Activated CD8-positive, alpha-beta T cell treated with anti-CD3 and anti-CD28 coated beads for 36 hours (primary cell): ENCODE data around the gene PLAAT4. TPM values are rescaled to one million over a fixed set of nuclear protein-coding genes. Genes with fewer than 3 reads are reported as not detected.

Experiments
- ATAC-seq: fragments of 200-7000 bp; cut with Tn5 transposase; one replicate; pipeline ENCODE4 v1.10.0; 2021; ENCODE audit warnings: mild to moderate bottlenecking, moderate library complexity
- CTCF ChIA-PET: fragments of 350-600 bp; sonication (Branson Sonifier 250); formaldehyde crosslinking; loops from one replicate; lab custom pipeline; 2021; ENCODE audit warnings: antibody characterized with exemption; lab: Charles Lee
- POLR2A ChIA-PET: fragments of 350-600 bp; sonication (Branson Sonifier 250); formaldehyde crosslinking; loops from one replicate; lab custom pipeline; 2021; ENCODE audit warnings: antibody characterized with exemption; lab: Charles Lee
- DNase-seq: peaks from one replicate; pipeline ENCODE4 v3.0.0-alpha.2; 2020
- H3K27ac Mint-ChIP-seq: one replicate; pipeline ENCODE4 v1.8.0; 2021; ENCODE audit warnings: mild to moderate bottlenecking, mixed read lengths
- H3K27me3 Mint-ChIP-seq: one replicate; pipeline ENCODE4 v1.8.0; 2021; ENCODE audit warnings: mixed read lengths
- H3K36me3 Mint-ChIP-seq: one replicate; pipeline ENCODE4 v1.8.0; 2021; ENCODE audit warnings: low read depth, mixed read lengths
- H3K4me1 Mint-ChIP-seq: one replicate; pipeline ENCODE4 v1.8.0; 2021; ENCODE audit warnings: low read depth, mixed read lengths
- H3K4me3 Mint-ChIP-seq: one replicate; pipeline ENCODE4 v1.8.0; 2021; ENCODE audit warnings: mild to moderate bottlenecking, moderate library complexity, mixed read lengths
- H3K9me3 Mint-ChIP-seq: one replicate; pipeline ENCODE4 v1.8.0; 2021; ENCODE audit warnings: mixed read lengths
- intact Hi-C: fragments of 100-400 bp; cut with micrococcal nuclease; formaldehyde crosslinking; loops from one replicate; pipeline ENCODE4 v1.10.0; 2022
- total RNA-seq, 2 experiments: library from RNA; stranded (reverse); gene quantifications; one replicate each; pipeline ENCODE4 v1.2.3, GENCODE V29; 2021
- TF ChIP-seq, protein P1 (sequence below): fragments of 200-600 bp; IDR thresholded peaks from one replicate; pipeline ENCODE4 v1.8.0; 2022; ENCODE audit warnings: antibody characterized with exemption, mild to moderate bottlenecking

The PLAAT4 gene
- total RNA-seq, 2 experiments from 2014 or later = 24.1 to 26.2 TPM

DNA sequence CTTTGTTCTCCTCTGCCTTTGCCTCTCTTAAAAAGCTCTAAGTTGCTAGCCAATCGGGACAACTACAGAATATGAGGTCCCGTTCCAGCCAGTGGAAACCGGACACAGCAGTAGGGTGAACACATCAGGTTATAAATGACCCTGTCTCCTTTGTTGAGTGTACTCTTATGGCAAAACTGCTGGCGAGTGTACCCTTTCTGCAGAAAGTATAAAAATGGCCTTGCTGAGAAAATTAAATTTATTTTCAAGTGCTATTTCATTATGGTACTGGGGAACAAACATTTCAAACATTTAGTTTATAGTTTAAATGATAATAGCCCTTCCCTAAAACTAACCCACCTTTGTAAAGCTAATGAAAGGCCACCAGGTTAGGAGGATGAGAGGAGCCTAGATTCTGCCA is 36.7 kb upstream of the PLAAT4 start:
- DNase-seq (no peak), ATAC-seq (no peak)
- H3K27me3 Mint-ChIP-seq = peaks cover 4% of the 10 kb centered on the region
- ChIA-PET CTCF (interaction anchor here (1.0 kb wide), 1 partner anchor 140 kb away, joined by 3 read pairs; no protein-coding TSS in a partner anchor), POLR2A (no interaction called here)
- peaks cover 3% of the 10 kb centered on the region for H3K36me3 Mint-ChIP-seq
- peaks cover 4% of the 10 kb centered on the region for H3K4me1 Mint-ChIP-seq
- H3K4me3 Mint-ChIP-seq = no peak overlapping the region
- TF ChIP-seq, protein P1, sequence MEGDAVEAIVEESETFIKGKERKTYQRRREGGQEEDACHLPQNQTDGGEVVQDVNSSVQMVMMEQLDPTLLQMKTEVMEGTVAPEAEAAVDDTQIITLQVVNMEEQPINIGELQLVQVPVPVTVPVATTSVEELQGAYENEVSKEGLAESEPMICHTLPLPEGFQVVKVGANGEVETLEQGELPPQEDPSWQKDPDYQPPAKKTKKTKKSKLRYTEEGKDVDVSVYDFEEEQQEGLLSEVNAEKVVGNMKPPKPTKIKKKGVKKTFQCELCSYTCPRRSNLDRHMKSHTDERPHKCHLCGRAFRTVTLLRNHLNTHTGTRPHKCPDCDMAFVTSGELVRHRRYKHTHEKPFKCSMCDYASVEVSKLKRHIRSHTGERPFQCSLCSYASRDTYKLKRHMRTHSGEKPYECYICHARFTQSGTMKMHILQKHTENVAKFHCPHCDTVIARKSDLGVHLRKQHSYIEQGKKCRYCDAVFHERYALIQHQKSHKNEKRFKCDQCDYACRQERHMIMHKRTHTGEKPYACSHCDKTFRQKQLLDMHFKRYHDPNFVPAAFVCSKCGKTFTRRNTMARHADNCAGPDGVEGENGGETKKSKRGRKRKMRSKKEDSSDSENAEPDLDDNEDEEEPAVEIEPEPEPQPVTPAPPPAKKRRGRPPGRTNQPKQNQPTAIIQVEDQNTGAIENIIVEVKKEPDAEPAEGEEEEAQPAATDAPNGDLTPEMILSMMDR = no peak
- intact Hi-C loops = no loop called here
- no peak overlapping the region for H3K27ac Mint-ChIP-seq
- peaks cover 23% of the 10 kb centered on the region for H3K9me3 Mint-ChIP-seq

DNA sequence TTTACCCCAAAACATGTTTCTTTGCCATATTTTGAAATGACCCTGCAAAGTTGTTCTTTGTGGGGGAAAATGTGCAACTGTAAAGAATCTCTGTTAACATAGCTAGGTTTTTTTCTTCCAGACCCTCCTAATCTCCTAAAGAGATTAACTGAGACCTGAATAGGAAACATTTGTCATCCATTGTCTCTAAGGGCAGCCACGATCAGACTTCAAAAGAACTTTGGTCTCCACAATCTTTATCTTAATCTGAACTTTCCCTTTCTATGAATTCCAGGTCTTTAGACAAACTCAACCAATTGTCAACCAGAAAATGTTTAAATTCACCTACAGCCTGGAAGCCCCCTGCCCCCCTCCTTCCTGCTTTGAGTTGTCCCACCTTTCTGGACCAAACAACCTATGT is 35.4 kb upstream of the PLAAT4 start:
- ATAC-seq (no peak), DNase-seq (no peak)
- peaks cover 4% of the 10 kb centered on the region for H3K4me1 Mint-ChIP-seq
- intact Hi-C loops = no loop called here
- POLR2A ChIA-PET = no interaction called here
- TF ChIP-seq, protein P1 = no peak
- H3K27ac Mint-ChIP-seq = no peak overlapping the region
- CTCF ChIA-PET = no interaction called here
- peaks cover 2% of the 10 kb centered on the region for H3K27me3 Mint-ChIP-seq
- peaks cover 3% of the 10 kb centered on the region for H3K36me3 Mint-ChIP-seq
- peaks cover 23% of the 10 kb centered on the region for H3K9me3 Mint-ChIP-seq
- H3K4me3 Mint-ChIP-seq = no peak overlapping the region

DNA sequence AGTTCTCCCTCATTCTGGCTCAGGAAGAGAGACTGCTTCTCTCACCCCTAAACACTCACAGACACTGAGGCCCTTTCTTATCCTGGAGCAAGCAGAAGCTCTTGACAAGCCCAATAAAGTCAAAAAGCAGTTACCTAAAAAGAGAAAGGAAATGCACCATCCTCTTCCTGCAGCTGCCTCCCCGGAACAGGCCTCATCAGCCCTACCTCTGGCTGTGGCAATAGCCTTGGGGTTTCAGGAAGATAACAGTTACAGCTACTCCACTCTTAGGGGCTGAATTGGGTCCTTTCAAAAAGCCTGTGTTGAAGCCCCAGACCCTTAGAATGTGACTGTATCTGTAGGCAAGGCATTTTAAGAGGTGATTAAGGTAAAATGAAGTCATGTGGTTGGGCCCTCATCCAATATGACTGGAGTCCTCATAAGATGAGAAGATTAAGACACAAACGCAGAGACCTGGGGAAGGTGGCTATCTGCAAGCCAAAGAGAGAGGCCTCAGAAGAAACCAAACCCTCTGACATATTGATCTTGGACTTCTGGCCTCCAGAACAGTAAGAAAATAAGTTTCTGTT is 34.3 kb upstream of the PLAAT4 start:
- CTCF ChIA-PET = no interaction called here
- peaks cover 3% of the 10 kb centered on the region for H3K36me3 Mint-ChIP-seq
- H3K27ac Mint-ChIP-seq = no peak overlapping the region
- intact Hi-C loops = no loop called here
- peaks cover 4% of the 10 kb centered on the region for H3K4me1 Mint-ChIP-seq
- POLR2A ChIA-PET = no interaction called here
- ATAC-seq (no peak), DNase-seq (no peak)
- H3K4me3 Mint-ChIP-seq = no peak overlapping the region
- TF ChIP-seq, protein P1 = no peak
- H3K9me3 Mint-ChIP-seq = peaks cover 23% of the 10 kb centered on the region
- H3K27me3 Mint-ChIP-seq = peaks cover 1% of the 10 kb centered on the region

DNA sequence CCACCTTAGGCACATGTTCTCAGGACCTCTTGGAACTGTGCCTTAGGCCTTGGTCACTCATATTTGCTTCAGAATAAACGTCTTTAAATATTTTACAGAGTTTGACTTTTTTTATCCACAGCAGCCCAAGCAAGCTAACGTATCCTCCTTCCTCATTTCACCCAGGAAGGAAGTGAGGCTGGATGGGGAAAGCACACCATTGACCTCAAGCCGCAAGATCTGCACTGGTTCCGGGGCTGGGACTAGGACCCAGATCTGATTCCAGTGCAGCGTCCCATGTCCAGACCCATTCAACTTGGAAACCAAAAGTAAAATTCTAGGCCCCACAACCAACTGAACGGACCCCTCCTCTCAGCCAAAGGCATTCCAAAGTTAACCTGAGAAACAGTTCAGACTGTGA is 33.1 kb upstream of the PLAAT4 start:
- Mint-ChIP-seq H3K36me3 (peaks cover 3% of the 10 kb centered on the region), H3K4me3 (no peak overlapping the region), H3K27ac (no peak overlapping the region), H3K4me1 (peaks cover 4% of the 10 kb centered on the region), H3K9me3 (peaks cover 23% of the 10 kb centered on the region), H3K27me3 (peaks cover 1% of the 10 kb centered on the region)
- DNase-seq = no peak
- ChIA-PET POLR2A (no interaction called here), CTCF (no interaction called here)
- TF ChIP-seq, protein P1 = no peak
- intact Hi-C loops = no loop called here
- no peak for ATAC-seq

DNA sequence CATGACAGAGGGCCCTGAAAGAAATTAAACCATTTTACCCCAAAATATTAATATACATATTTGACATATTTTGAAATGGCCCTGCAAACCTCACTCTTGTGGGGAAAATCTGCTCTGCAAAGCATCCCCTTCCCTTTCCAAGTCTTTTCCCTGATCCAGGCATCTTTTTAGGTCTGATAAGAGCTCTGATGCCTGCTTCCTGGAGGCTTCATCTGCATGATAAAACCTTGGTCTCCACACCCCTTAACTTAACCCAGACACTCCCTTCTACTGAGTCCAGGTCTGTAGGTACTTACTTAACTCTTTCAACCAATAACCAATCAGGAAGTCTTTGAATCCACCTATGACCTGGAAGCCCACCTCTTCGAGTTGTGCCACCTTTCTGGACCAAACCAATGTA is 32.6 kb upstream of the PLAAT4 start:
- POLR2A ChIA-PET = no interaction called here
- peaks cover 1% of the 10 kb centered on the region for H3K27me3 Mint-ChIP-seq
- no peak overlapping the region for H3K27ac Mint-ChIP-seq
- H3K9me3 Mint-ChIP-seq = peaks cover 21% of the 10 kb centered on the region
- CTCF ChIA-PET = interaction anchor here (1.0 to 1.3 kb wide), 2 partner anchors 132 to 135 kb away, joined by 3 to 7 read pairs; no protein-coding TSS in a partner anchor
- no peak overlapping the region for H3K4me3 Mint-ChIP-seq
- ATAC-seq (no peak), DNase-seq (no peak)
- intact Hi-C loops = no loop called here
- TF ChIP-seq, protein P1 = no peak
- peaks cover 3% of the 10 kb centered on the region for H3K36me3 Mint-ChIP-seq
- peaks cover 4% of the 10 kb centered on the region for H3K4me1 Mint-ChIP-seq
